ENCODE data around the gene ZNF672. TPM values are rescaled to one million over a fixed set of nuclear protein-coding genes. Genes with fewer than 3 reads are reported as not detected.
"Not testable (repeated sequence)": the region's sequence is repeated elsewhere in the genome, so short reads cannot be mapped to it uniquely, and the experiment has no call there.

The ZNF672 gene
- 10.1 TPM for polyA plus RNA-seq (2013, experiment 1 of 2; ENCODE audit: insufficient read length)
- 11.3 TPM for polyA plus RNA-seq (2013, experiment 2 of 2; ENCODE audit: insufficient read length)

- peak; percentile 97 for DNase-seq
Observed at GRCh38 chr1:248837781-248838356, at the start of gene ZNF672. ZNF672 (plus strand) TSS chr1:248838224; CDS start chr1:248847275, 9,051 bp downstream.

GRCh38 chr1:248788327-248788726 is 49.7 kb upstream of the ZNF672 start:
- no peak for DNase-seq

- DNase-seq: not testable (repeated sequence)
Observed at GRCh38 chr1:248789337-248789736, 48.7 kb upstream of the ZNF672 start.

DNA sequence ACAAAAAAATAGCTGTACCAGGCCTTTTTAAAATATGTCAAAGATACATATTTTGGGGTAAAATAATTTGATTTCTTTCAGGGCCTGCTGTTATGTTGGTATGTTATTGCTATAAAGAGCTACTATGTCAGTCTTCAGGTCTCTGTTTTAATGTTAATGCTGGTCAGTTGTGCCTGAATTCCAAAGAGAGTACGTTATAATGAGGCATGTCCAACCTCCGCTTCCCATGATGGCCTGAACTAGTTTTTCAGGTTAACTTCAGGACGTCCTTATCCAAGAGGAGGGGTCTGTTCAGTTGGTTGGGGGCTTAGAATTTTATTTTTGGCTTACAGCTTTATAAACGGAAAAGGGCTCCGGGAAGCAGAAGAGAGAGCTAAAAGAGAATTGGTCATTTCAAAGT is 47.6 kb upstream of the ZNF672 start:
- no peak for DNase-seq

DNA sequence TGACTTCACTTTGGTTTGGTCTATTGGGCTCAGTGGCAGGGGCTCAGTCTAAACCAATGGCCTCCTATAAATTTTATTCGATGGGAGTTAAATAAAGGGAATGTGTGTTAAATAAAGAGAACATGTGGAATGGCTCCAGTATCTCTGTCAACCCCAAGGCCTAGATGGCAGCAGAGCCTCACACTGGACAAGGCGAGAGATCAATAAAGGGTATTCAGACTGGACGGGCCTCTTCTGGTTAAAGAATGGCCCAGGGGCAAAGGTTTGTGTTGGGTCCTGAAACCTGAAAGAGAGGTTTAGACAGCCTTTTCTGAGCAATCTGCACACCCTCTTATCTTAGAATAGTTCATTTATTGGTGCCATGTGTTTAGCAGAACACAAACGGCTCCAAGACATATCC is 47.0 kb upstream of the ZNF672 start:
- no peak for DNase-seq

DNA sequence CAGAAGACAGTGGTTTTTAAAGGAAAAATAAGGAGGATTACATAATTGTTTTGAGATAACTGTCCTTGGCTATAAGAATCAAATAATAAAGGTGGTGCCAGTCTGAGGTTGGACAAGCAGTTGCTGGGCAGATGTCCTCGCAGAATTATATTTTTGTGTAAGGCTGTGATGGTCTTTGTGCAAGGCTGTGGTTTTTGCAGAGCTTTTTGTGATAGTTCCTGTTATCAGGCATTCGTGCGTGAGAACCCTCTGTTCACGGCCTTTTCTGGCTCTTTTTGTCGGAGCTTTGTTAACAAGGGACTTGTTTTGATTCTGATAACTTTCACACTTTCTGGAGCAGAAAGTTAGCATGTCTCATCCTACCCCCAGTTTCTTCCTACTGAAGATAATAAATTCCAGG is 45.7 kb upstream of the ZNF672 start:
- no peak for DNase-seq

- DNase-seq: no peak
Observed at GRCh38 chr1:248793592-248793991, 44.4 kb upstream of the ZNF672 start.

GRCh38 chr1:248794663-248795062 is 43.4 kb upstream of the ZNF672 start:
- DNase-seq: not testable (repeated sequence)

DNA sequence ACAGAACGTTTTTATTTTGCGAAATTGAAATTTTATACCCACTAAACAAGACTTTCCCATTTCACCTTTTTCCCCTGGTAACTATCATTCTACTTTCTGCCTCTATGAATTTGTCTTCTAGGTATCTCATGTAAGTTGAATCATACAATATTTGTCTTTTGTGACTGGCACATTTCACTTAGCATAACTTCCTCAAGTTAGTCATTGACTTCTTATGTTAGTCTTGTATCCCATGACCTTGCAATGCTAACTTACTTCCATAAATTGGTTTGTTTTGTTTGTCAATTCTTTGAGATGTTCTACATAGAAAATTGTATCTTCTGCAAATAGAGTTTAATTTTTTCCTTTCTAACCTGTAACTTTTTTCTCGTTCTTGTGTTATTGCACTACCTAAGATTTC is 39.2 kb upstream of the ZNF672 start:
- DNase-seq: no peak

- DNase-seq: no peak
Observed at GRCh38 chr1:248800459-248800858, 37.6 kb upstream of the ZNF672 start.

DNA sequence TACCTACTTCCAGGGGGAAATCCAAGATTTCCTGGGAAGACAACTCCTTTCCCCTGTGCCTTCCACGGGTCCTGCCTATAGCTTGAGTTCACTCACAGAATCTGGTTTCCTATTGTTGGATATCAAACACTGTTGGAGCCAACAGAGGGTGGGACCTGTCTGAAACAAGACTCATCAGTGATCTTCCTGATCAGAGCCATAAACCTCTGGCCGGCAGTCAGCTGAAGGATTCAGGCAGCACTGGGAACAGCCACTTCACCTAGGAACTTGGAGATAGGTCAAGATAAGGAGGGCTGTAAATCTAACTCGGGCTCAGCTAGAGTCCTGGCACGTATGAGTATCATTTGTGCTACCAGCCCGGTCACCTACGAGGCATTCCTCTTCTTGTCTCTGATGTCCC is 35.6 kb upstream of the ZNF672 start:
- no peak for DNase-seq

DNA sequence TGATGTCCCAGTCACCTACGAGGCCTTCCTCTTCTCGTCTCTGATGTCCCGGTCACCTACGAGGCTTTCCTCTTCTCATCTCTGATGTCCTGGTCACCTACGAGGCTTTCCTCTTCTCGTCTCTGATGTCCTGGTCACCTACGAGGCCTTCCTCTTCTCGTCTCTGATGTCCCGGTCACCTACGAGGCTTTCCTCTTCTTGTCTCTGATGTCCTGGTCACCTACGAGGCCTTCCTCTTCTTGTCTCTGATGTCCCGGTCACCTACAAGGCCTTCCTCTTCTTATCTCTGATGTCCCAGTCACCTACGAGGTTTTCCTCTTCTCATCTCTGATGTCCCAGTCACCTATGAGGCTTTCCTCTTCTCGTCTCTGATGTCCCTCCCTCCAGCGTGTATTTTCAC is 34.5 kb upstream of the ZNF672 start:
- not testable (repeated sequence) for DNase-seq

DNA sequence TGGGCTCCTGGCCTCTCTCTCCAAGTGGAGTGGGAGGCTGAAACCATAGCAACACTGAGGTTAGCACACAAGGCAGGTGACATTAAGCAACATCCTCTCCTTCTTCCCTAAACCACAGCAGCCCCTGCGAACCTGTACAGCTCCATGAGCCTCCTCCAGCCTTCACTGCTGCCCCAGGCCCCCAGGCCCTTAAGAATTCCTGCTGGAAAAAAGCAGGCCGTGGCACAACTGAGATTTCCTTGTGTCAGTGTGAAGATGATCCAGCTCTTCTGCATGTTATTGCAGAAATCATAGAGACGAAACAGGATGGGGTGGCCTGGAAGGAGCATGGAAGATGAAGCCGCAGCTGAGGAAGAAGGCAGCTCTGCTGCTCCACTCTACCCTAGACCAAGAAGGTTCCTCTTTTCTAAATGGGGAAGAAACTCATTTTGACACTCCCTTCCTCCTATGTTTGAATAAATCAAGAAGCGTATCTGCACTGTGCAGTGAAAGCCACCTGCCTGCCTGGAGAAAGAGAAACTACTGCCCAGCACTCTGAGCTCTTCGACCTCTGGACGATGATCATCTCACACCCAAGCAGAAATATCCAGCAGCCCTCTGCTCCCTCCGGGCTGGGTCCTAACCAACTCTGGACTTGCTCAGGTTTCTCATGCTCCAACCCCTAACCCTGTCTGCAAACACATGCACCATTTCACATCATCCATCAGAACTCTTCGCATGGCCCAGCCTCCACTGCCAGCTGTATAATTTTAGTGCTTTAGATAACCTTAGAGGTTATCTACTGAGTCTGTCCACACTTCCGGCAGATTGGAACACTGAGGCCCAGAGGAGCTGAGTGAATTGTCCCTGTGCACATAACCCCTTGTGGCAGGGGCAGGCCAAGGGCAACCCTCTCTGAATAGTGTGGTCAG is 33.0 kb upstream of the ZNF672 start:
- DNase-seq: no peak

- no peak for DNase-seq
Observed at GRCh38 chr1:248805876-248806275, 32.1 kb upstream of the ZNF672 start.

- peak; percentile 18 for DNase-seq
Observed at GRCh38 chr1:248807067-248807737, 30.8 kb upstream of the ZNF672 start.

GRCh38 chr1:248808876-248809275 is 29.1 kb upstream of the ZNF672 start:
- DNase-seq: no peak

DNA sequence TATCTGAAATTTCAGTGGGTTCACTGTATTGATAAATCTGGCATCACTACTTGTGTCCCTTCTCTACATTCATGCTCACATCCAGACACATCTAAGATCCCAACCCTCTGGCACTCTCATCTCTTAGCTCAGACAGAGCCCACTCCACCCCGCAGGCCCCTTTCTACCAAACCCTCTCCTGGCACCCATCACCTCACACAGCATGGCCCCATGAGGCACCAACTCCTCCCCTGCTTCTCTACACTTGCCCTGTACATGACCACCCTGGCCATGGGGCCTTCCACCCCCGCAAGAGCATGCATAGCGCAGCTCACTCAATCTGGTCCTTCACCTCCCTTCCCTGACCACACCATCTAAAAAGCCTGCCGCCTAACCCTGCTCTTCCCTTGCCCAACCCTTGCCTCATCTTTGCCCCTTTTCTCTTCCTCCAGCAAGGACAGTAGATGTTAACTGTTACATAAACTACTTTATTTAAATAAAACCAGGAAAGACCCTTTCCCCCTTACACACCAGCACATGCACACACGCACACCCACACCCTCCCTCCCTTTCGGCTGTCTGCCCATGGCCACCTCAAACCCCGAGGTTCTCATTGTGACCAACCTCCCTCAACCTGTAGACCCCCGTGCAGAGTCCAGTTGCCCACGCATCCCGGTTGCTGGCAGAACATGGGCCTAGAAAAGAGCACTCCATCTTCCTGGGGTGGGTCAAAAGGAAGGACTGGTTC is 27.9 kb upstream of the ZNF672 start:
- no peak for DNase-seq

GRCh38 chr1:248810727-248811513 is 27.1 kb upstream of the ZNF672 start:
- DNase-seq: no peak

- no peak for DNase-seq
Observed at GRCh38 chr1:248811514-248812490, 26.2 kb upstream of the ZNF672 start.

DNA sequence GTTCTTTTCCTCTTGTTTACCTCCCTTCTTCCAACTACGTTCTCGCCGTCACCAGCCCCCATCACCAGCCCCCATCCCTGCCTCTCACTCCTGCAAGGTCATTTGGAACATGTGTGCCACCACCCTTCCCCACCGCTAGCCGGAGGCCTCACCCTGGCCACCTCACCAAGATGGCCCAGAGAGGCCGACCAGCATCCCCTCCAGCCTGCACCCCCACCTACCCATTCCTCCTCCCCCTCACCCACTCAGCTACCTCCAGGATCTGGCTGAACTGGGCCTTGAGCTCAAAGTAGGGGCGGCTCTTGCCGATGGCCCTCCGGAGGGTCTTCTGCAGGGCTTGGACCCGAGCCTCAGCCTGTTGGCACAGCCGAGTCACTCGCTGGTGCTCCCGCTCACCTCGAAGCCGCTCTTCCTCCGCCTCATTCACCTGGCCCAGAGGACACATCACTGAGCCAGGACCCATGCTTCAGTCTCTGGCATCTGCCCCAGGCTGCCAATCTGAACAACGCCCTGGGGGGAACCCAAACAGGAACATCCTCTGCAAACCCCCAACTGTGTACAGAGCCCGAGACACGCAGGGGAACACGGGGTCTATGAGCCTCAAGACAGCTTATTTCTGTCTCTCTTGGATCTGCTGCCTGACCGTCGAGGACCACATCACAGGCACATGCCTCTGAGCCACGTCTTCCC is 25.1 kb upstream of the ZNF672 start:
- no peak for DNase-seq

All from fibroblast of skin of abdomen (primary cell).